Liver (tissue), 9 donors: Measurements from ENCODE around the gene DOCK2. TPM values are rescaled to one million over a fixed set of nuclear protein-coding genes. Genes with fewer than 3 reads are reported as not detected.

Experiments used
- DNase-seq: peaks from one replicate; pipeline ENCODE4 v3.0.0-alpha.2; 2017; ENCODE audit warnings: low spot score
- H3K27ac ChIP-seq, 2 donors: one replicate each; pipeline ENCODE4 v1.7.0; 2013; ENCODE audit warnings: inconsistent platforms in 2 of 2, low read length in 2 of 2, control low read depth in 1 of 2, low read depth in 1 of 2, mild to moderate bottlenecking in 1 of 2
- H3K27me3 ChIP-seq, 4 donors: one replicate each; pipeline versions ENCODE4 v1.6.1 to v1.7.0; 2013; ENCODE audit warnings: low read length in 3 of 4, inconsistent platforms in 1 of 4, mild to moderate bottlenecking in 1 of 4, moderate library complexity in 1 of 4; ENCODE audit not compliant: control insufficient read depth in 4 of 4, insufficient read depth in 4 of 4
- H3K36me3 ChIP-seq, 4 donors: one replicate each; pipeline versions ENCODE4 v1.6.1 to v1.7.0; 2013; ENCODE audit warnings: low read length in 3 of 4, mild to moderate bottlenecking in 3 of 4, low read depth in 1 of 4, moderate library complexity in 1 of 4; ENCODE audit not compliant: control insufficient read depth in 4 of 4, insufficient read depth in 3 of 4
- H3K4me1 ChIP-seq, 4 donors: one replicate each; pipeline versions ENCODE4 v1.6.1 to v1.7.0; 2013; ENCODE audit warnings: low read length in 3 of 4, mild to moderate bottlenecking in 3 of 4, moderate library complexity in 1 of 4; ENCODE audit not compliant: control insufficient read depth in 4 of 4, insufficient read depth in 4 of 4
- H3K4me3 ChIP-seq, 3 donors: one replicate each; pipeline versions ENCODE4 v1.6.1 to v1.7.0; 2013; ENCODE audit warnings: low read length in 3 of 3, control low read depth in 1 of 3, low read depth in 1 of 3, mild to moderate bottlenecking in 1 of 3
- H3K9ac ChIP-seq, 2 donors: one replicate each; pipeline ENCODE4 v1.7.0; 2013; ENCODE audit warnings: low read length in 2 of 2, mild to moderate bottlenecking in 2 of 2, moderate library complexity in 2 of 2, control low read depth in 1 of 2, low read depth in 1 of 2
- H3K9me3 ChIP-seq, 4 donors: one replicate each; pipeline versions ENCODE4 v1.6.1 to v1.7.0; 2013; ENCODE audit warnings: low read length in 3 of 4; ENCODE audit not compliant: control insufficient read depth in 4 of 4
- EGR1 ChIP-seq, 2 donors: IDR thresholded peaks; 2 replicates each; pipeline ENCODE4 v1.6.1; 2016 to 2018; ENCODE audit warnings: antibody characterized with exemption in 2 of 2, low read depth in 2 of 2
- FOXA1 ChIP-seq: IDR thresholded peaks from 2 replicates; pipeline ENCODE4 v1.6.1; 2016; ENCODE audit warnings: antibody characterized with exemption
- FOXA2 ChIP-seq: IDR thresholded peaks from 2 replicates; pipeline ENCODE4 v1.6.1; 2016; ENCODE audit warnings: antibody characterized with exemption
- GABPA ChIP-seq, 2 donors: IDR thresholded peaks in 1 of 2; conservative IDR thresholded peaks in 1 of 2; 2 replicates each; pipeline ENCODE4 v1.6.1; 2016; ENCODE audit warnings: antibody characterized with exemption in 2 of 2, mild to moderate bottlenecking in 1 of 2, moderate library complexity in 1 of 2
- NR2F2 ChIP-seq: IDR thresholded peaks from 2 replicates; pipeline ENCODE4 v1.6.1; 2016; ENCODE audit warnings: antibody characterized with exemption
- RAD21 ChIP-seq, 2 donors: IDR thresholded peaks; 2 replicates each; pipeline ENCODE4 v1.6.1; 2016; ENCODE audit warnings: antibody characterized with exemption in 2 of 2, mild to moderate bottlenecking in 2 of 2
- RXRA ChIP-seq, 2 donors: IDR thresholded peaks; 2 replicates each; pipeline ENCODE4 v1.6.1; 2017 to 2018; ENCODE audit warnings: antibody characterized with exemption in 2 of 2, mild to moderate bottlenecking in 1 of 2
- SP1 ChIP-seq: IDR thresholded peaks from 2 replicates; pipeline ENCODE4 v1.6.1; 2018; ENCODE audit warnings: antibody characterized with exemption, mild to moderate bottlenecking
- TAF1 ChIP-seq: conservative IDR thresholded peaks from 2 replicates; pipeline ENCODE4 v1.6.1; 2016; ENCODE audit warnings: antibody characterized with exemption, mild to moderate bottlenecking
- YY1 ChIP-seq: IDR thresholded peaks from 2 replicates; pipeline ENCODE4 v1.6.1; 2016; ENCODE audit warnings: antibody characterized with exemption, mild to moderate bottlenecking
- WGBS: extraction: QIAGEN DNeasy Blood & Tissue Kit; methylation state at CpG from one replicate; pipeline ENCODE4 v1.1.7; 2013; 5-methylcytosine and 5-hydroxymethylcytosine counted together
- polyA plus RNA-seq, 2 donors: library from polyadenylated mRNA; stranded (reverse) in 1 of 2; unstranded in 1 of 2; fragments of 200-250 nt in 1 of 2; fragments of >200 nt in 1 of 2; fragmentation: Nextera tagmentation in 1 of 2; extraction: Ambion mirVana in 1 of 2; gene quantifications; one replicate each; pipeline versions ENCODE4 v1.2.1 to v1.2.3, GENCODE V29; 2013 to 2015
- total RNA-seq, 2 donors: library from RNA; depleted of rRNA; stranded (reverse); fragments of >200 nt; gene quantifications; one replicate each; pipeline ENCODE4 v1.2.3, GENCODE V29; 2014
- TF ChIP-seq, protein P1 (sequence below): IDR thresholded peaks from 2 replicates; pipeline ENCODE4 v1.6.1; 2016; ENCODE audit warnings: antibody characterized with exemption, mild to moderate bottlenecking
- TF ChIP-seq, protein P2 (sequence below): IDR thresholded peaks from 2 replicates; pipeline ENCODE4 v1.6.1; 2016; ENCODE audit warnings: antibody characterized with exemption
- TF ChIP-seq, protein P3 (sequence below): IDR thresholded peaks from 2 replicates; pipeline ENCODE4 v1.6.1; 2016; ENCODE audit warnings: antibody characterized with exemption
- TF ChIP-seq, protein P4 (sequence below): fragments of 150-350 bp; IDR thresholded peaks from 2 replicates; pipeline ENCODE4 v1.5.1; 2017; ENCODE audit warnings: improper control_type of control experiment, low read depth, low read length; ENCODE audit not compliant: missing input control
- donor health status: healthy.
- donor health status: healthy.
- donor health status: healthy.
- donor health status: healthy.
- donor health status: healthy.

The DOCK2 gene
- total and polyA plus RNA-seq, 4 donors = 2.3 to 26.6 (median 8.2) TPM

DNA sequence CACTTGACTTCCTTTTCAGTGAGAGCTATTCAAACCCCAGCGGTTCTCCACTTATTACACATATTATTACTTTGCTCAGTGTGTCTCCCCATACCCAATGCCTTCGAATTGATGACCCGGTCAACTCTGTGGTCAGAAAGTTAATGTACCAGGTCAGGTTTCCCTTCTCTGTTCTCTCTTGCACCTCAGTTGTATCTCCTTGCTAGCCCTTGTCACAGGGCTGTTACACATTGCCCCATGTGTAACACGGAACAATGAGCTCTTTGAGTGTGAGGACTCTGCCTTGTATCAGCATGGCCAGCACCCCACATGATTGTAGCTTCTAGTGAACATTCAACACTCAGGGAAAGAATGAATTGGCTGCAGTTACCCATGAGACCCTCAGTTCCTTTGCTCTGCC lies 73.6 kb downstream of the DOCK2 start (continued):
- TF ChIP-seq, protein P1, sequence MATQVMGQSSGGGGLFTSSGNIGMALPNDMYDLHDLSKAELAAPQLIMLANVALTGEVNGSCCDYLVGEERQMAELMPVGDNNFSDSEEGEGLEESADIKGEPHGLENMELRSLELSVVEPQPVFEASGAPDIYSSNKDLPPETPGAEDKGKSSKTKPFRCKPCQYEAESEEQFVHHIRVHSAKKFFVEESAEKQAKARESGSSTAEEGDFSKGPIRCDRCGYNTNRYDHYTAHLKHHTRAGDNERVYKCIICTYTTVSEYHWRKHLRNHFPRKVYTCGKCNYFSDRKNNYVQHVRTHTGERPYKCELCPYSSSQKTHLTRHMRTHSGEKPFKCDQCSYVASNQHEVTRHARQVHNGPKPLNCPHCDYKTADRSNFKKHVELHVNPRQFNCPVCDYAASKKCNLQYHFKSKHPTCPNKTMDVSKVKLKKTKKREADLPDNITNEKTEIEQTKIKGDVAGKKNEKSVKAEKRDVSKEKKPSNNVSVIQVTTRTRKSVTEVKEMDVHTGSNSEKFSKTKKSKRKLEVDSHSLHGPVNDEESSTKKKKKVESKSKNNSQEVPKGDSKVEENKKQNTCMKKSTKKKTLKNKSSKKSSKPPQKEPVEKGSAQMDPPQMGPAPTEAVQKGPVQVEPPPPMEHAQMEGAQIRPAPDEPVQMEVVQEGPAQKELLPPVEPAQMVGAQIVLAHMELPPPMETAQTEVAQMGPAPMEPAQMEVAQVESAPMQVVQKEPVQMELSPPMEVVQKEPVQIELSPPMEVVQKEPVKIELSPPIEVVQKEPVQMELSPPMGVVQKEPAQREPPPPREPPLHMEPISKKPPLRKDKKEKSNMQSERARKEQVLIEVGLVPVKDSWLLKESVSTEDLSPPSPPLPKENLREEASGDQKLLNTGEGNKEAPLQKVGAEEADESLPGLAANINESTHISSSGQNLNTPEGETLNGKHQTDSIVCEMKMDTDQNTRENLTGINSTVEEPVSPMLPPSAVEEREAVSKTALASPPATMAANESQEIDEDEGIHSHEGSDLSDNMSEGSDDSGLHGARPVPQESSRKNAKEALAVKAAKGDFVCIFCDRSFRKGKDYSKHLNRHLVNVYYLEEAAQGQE = no peak
- TF ChIP-seq FOXA1 = no peak

DNA sequence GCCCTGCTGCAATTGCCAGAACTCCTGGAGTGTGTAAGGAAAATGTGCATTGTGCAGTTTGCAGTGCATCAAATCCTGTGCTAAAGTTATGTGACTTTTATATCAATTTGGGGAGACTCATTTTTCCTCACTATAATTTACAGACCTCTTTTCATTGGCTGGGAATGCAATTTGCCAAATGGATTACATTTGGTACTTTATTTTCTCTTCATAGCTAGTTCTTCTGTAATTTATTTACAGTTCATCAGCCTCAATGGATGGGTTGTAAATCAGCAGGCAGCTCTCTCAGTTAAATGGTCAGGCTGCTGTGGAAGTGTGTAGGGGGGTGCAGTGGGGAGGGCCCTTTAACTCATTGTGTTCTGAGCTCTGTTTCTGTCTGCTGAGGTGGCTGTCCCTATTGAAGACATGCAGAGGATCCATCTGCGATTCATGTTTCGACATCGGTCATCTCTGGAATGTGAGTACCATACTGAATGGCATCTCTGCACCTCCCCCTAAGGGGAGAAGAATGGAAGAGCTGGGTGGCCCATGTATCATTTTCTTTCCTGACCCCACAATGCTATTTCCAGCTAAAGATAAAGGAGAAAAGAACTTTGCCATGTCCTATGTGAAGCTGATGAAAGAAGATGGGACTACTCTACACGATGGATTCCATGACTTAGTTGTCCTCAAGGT lies 74.6 kb downstream of the DOCK2 start:
- H3K27me3 ChIP-seq = peaks cover 0 to 5% (median 0%) of the 10 kb centered on the region in 4 donors
- no peak overlapping the region for H3K9ac ChIP-seq
- TF ChIP-seq RXRA (IDR thresholded peaks at IDR 0.05) (no peak), YY1 (no peak), GABPA (IDR thresholded peaks at IDR 0.05 in 1 of 2, conservative IDR thresholded peaks at IDR 0.05 in 1 of 2) (no peak), EGR1 (IDR thresholded peaks at IDR 0.05; ENCODE audit: low read depth in 2 of 2) (no peak), FOXA1 (no peak), TAF1 (no peak), FOXA2 (no peak), RAD21 (IDR thresholded peaks at IDR 0.05) (no peak), SP1 (no peak)
- TF ChIP-seq, protein P2, sequence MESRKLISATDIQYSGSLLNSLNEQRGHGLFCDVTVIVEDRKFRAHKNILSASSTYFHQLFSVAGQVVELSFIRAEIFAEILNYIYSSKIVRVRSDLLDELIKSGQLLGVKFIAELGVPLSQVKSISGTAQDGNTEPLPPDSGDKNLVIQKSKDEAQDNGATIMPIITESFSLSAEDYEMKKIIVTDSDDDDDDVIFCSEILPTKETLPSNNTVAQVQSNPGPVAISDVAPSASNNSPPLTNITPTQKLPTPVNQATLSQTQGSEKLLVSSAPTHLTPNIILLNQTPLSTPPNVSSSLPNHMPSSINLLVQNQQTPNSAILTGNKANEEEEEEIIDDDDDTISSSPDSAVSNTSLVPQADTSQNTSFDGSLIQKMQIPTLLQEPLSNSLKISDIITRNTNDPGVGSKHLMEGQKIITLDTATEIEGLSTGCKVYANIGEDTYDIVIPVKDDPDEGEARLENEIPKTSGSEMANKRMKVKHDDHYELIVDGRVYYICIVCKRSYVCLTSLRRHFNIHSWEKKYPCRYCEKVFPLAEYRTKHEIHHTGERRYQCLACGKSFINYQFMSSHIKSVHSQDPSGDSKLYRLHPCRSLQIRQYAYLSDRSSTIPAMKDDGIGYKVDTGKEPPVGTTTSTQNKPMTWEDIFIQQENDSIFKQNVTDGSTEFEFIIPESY = no peak
- TF ChIP-seq, protein P3, sequence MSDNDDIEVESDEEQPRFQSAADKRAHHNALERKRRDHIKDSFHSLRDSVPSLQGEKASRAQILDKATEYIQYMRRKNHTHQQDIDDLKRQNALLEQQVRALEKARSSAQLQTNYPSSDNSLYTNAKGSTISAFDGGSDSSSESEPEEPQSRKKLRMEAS = no peak
- TF ChIP-seq, protein P4, sequence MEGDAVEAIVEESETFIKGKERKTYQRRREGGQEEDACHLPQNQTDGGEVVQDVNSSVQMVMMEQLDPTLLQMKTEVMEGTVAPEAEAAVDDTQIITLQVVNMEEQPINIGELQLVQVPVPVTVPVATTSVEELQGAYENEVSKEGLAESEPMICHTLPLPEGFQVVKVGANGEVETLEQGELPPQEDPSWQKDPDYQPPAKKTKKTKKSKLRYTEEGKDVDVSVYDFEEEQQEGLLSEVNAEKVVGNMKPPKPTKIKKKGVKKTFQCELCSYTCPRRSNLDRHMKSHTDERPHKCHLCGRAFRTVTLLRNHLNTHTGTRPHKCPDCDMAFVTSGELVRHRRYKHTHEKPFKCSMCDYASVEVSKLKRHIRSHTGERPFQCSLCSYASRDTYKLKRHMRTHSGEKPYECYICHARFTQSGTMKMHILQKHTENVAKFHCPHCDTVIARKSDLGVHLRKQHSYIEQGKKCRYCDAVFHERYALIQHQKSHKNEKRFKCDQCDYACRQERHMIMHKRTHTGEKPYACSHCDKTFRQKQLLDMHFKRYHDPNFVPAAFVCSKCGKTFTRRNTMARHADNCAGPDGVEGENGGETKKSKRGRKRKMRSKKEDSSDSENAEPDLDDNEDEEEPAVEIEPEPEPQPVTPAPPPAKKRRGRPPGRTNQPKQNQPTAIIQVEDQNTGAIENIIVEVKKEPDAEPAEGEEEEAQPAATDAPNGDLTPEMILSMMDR = no peak
- no peak overlapping the region for H3K27ac ChIP-seq
- no peaks in the 10 kb centered on the region for H3K9me3 ChIP-seq
- no peaks in the 10 kb centered on the region for H3K4me1 ChIP-seq
- WGBS = 91% methylated on average over 4 of the region's 4 CpGs
- H3K36me3 ChIP-seq = peaks cover 0 to 2% (median 0%) of the 10 kb centered on the region in 4 donors
- DNase-seq = no peak
- no peak overlapping the region for H3K4me3 ChIP-seq

DNA sequence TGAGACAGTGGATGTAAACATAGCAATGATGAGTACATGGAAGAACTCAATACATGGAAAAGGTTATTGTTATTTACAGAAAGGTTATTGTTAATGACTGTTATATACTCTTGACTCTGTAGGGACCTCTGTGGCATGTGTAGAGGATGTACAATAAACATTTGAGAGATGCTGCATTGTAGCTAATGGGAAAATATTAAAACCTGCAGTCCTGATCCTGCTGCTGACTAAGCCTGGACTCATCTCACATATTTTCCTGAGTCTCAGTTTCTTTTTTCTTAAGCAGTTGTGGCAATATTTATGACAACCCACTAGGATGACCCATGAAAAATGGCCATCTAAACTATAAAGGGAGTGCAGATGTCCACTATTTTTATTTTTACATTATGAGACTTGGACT lies 75.4 kb downstream of the DOCK2 start:
- no peak for DNase-seq
- peaks cover 0 to 2% (median 0%) of the 10 kb centered on the region in 4 donors for H3K36me3 ChIP-seq
- TF ChIP-seq, protein P3 = no peak
- TF ChIP-seq, protein P2 = no peak
- no peak for TF ChIP-seq NR2F2
- no peaks in the 10 kb centered on the region for H3K4me1 ChIP-seq
- H3K9me3 ChIP-seq = no peaks in the 10 kb centered on the region
- no peak overlapping the region for H3K9ac ChIP-seq
- peaks cover 0 to 5% (median 0%) of the 10 kb centered on the region in 4 donors for H3K27me3 ChIP-seq
- no peak overlapping the region for H3K4me3 ChIP-seq
- no peak overlapping the region for H3K27ac ChIP-seq
